ENCODE measurements around the gene FTO. TPM values are rescaled to one million over a fixed set of nuclear protein-coding genes. Genes with fewer than 3 reads are reported as not detected.

FTO gene
- polyA plus RNA-seq, 1 experiment = 135 TPM

DNA sequence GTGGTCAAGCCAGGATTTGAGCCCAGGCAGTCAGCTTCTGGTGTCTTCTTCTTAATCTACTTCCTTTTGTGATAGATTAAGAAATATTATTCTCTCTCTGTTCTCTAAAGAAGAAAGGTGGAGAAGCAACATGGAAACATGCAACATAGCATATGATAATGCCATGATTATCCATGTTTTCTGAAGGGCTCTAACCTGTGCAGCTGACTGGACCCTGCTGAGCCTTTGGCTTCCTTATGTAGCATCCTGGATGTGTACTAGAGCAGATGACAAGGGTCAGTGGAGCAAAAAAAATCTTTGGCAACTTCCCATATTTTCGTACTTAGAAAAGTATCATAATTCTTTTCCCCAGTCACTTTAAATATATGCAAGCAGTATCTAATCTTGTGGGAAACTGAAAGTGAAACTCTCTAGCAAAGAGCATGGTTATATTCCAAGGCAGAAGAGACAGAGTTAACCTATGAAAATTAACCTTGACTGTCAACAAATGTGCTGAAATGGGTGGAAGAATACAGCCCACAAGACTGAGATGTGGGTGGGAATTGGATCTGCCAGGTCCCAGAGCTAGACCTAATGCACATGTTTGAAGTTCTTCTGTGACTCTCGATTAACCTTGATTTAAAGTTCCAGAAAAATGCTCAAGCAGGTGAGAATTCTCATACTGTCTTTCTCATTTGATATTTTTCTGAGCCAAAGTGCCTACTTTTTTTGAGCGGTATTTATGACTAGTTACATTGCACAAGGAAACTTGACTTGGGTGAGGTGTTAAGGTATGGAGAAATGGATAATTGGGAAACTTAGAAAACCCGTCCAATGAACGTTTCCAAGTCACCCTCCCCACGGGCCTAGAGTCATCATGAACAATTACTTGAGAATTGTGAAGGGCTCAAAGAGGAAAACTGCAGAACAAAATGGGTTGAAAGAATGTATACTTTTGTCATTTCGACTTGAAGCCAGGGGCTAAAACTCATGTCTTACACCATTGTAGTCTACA lies 248.6 kb downstream of the FTO start:
- DNase-seq (ENCODE audit: low read depth, low spot score) = no peak
- Histone ChIP-seq H3K4me3 (ENCODE audit: low read depth, low read length) (peak overlapping the region; percentile 31; the same call in 1 of the 2 replicates), H3K27ac (ENCODE audit: low read depth, low read length) (no peak overlapping the region), H3K9me3 (ENCODE audit: control insufficient read depth, insufficient read depth, low read length) (no peaks in the 10 kb centered on the region), H3K27me3 (ENCODE audit: control insufficient read depth, insufficient read depth, low read length) (no peaks in the 10 kb centered on the region)
- TF ChIP-seq, protein P1, sequence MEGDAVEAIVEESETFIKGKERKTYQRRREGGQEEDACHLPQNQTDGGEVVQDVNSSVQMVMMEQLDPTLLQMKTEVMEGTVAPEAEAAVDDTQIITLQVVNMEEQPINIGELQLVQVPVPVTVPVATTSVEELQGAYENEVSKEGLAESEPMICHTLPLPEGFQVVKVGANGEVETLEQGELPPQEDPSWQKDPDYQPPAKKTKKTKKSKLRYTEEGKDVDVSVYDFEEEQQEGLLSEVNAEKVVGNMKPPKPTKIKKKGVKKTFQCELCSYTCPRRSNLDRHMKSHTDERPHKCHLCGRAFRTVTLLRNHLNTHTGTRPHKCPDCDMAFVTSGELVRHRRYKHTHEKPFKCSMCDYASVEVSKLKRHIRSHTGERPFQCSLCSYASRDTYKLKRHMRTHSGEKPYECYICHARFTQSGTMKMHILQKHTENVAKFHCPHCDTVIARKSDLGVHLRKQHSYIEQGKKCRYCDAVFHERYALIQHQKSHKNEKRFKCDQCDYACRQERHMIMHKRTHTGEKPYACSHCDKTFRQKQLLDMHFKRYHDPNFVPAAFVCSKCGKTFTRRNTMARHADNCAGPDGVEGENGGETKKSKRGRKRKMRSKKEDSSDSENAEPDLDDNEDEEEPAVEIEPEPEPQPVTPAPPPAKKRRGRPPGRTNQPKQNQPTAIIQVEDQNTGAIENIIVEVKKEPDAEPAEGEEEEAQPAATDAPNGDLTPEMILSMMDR (IDR thresholded peaks at IDR 0.05; ENCODE audit: low read depth, low read length) = no peak
- POLR2A ChIA-PET = no interaction called here
- CTCF ChIA-PET = no interaction called here

DNA sequence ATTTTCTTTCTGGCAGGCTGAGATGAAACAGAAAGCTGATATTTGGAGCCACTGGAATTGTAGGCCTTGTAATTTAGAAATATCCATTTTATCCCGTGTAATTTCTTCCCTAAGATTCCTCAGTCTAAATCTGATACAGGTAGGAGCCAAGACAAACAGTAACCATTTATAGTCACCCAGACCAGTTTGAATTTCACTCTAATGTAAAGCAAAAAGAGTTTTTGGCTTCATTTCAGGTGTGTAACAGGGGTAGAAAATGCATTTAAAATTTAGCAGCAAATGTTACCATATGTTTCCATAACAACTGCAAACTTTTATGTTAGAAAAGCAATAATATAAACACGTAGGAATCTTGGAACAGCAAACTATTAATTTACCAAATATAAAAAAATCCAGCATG lies 249.4 kb downstream of the FTO start:
- Histone ChIP-seq H3K9me3 (ENCODE audit: control insufficient read depth, insufficient read depth, low read length) (no peaks in the 10 kb centered on the region), H3K27ac (ENCODE audit: low read depth, low read length) (no peak overlapping the region), H3K27me3 (ENCODE audit: control insufficient read depth, insufficient read depth, low read length) (no peaks in the 10 kb centered on the region), H3K4me3 (ENCODE audit: low read depth, low read length) (no peak overlapping the region)
- TF ChIP-seq, protein P1 (IDR thresholded peaks at IDR 0.05; ENCODE audit: low read depth, low read length) = no peak
- CTCF ChIA-PET = no interaction called here
- DNase-seq (ENCODE audit: low read depth, low spot score) = no peak
- POLR2A ChIA-PET = no interaction called here

DNA sequence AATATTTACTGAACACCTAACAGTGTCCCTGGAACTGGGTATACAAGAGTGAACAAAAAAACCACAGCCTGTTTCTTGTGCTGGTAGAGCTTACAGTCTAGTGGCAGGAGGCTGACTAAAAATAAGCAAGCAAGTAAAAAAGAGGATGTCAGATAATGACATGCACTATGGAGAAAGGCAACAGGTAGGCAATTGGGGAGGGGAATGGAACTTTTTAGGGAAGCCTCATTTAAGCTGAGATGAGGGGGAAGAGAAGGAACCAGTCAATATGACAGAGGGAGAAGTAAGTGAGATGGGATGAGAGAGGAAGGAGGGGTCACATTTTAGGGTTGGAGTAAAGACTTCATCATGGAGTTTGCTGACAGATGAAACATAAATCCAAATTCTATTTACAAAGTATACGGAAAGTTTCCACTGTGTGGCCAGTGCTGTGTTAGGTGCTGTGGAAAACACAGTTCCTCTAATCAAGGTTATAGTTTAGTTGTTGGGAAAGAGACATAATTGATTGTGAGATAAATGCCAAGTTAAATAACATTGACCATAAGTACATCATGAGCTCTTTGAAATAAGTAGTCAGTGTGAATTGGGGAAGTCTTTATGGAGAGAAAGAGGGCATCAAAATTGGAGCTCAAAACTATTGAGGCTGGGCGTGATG lies 251.4 kb downstream of the FTO start:
- ChIA-PET CTCF (interaction anchor here (1.2 to 1.6 kb wide), 2 partner anchors 182 to 406 kb away, joined by 3 to 5 read pairs; no protein-coding TSS in a partner anchor), POLR2A (no interaction called here)
- no peaks in the 10 kb centered on the region for H3K27me3 ChIP-seq (ENCODE audit: control insufficient read depth, insufficient read depth, low read length)
- no peak overlapping the region for H3K27ac ChIP-seq (ENCODE audit: low read depth, low read length)
- H3K4me3 ChIP-seq (ENCODE audit: low read depth, low read length) = no peak overlapping the region
- no peak for DNase-seq (ENCODE audit: low read depth, low spot score)
- TF ChIP-seq, protein P1 (IDR thresholded peaks at IDR 0.05; ENCODE audit: low read depth, low read length) = no peak
- H3K9me3 ChIP-seq (ENCODE audit: control insufficient read depth, insufficient read depth, low read length) = no peaks in the 10 kb centered on the region

- Histone ChIP-seq H3K4me3 (ENCODE audit: low read depth, low read length) (no peak overlapping the region), H3K9me3 (ENCODE audit: control insufficient read depth, insufficient read depth, low read length) (no peaks in the 10 kb centered on the region), H3K27me3 (ENCODE audit: control insufficient read depth, insufficient read depth, low read length) (no peaks in the 10 kb centered on the region), H3K27ac (ENCODE audit: low read depth, low read length) (no peak overlapping the region)
- TF ChIP-seq, protein P1 (IDR thresholded peaks at IDR 0.05; ENCODE audit: low read depth, low read length) = no peak
- no peak for DNase-seq (ENCODE audit: low read depth, low spot score)
- CTCF ChIA-PET = interaction anchor here (2.1 kb wide), 1 partner anchor 67 kb away, joined by 7 read pairs; no protein-coding TSS in a partner anchor
- POLR2A ChIA-PET = no interaction called here
These were observed 254.5 kb downstream of the FTO start for GRCh38 chr16:53958341-53958880.

Data from AG04450 (cell line).